Measurements from ENCODE around the gene CNIH1.
A peak's percentile ranks its signal among the peaks of the same experiment; 100 is the strongest.
"Not testable (repeated sequence)": the region's sequence is repeated elsewhere in the genome, so short reads cannot be mapped to it uniquely, and the experiment has no call there.

CNIH1 gene

GRCh38 chr14:54465654-54466053, 24.5 kb upstream of the CNIH1 start:
- FAIRE-seq: no peak

- FAIRE-seq: no peak
These were observed 20.9 kb upstream of the CNIH1 start for GRCh38 chr14:54462048-54462447.

- FAIRE-seq: no peak
These were observed 17.9 kb upstream of the CNIH1 start for GRCh38 chr14:54459106-54459505.

GRCh38 chr14:54458536-54458935, 17.4 kb upstream of the CNIH1 start:
- not testable (repeated sequence) for FAIRE-seq

- no peak for FAIRE-seq
These were observed 16.4 kb upstream of the CNIH1 start for GRCh38 chr14:54457609-54457996.

GRCh38 chr14:54456820-54457608, 15.8 kb upstream of the CNIH1 start:
- peak; percentile 82 for FAIRE-seq

GRCh38 chr14:54455363-54455762, 14.2 kb upstream of the CNIH1 start:
- FAIRE-seq: no peak

- FAIRE-seq: not testable (repeated sequence)
These were observed 12.8 kb upstream of the CNIH1 start for GRCh38 chr14:54453990-54454389.

GRCh38 chr14:54453252-54453651, 12.1 kb upstream of the CNIH1 start:
- FAIRE-seq: no peak

GRCh38 chr14:54451961-54452360, 10.8 kb upstream of the CNIH1 start:
- no peak for FAIRE-seq

GRCh38 chr14:54451121-54451601, 10.0 kb upstream of the CNIH1 start:
- no peak for FAIRE-seq

- no peak for FAIRE-seq
These were observed 9.4 kb upstream of the CNIH1 start for GRCh38 chr14:54450535-54450934.

- no peak for FAIRE-seq
These were observed 6.1 kb upstream of the CNIH1 start for GRCh38 chr14:54447231-54447692.

- FAIRE-seq: no peak
These were observed 5.1 kb upstream of the CNIH1 start for GRCh38 chr14:54446161-54446693.

GRCh38 chr14:54444681-54445080, 3.5 kb upstream of the CNIH1 start:
- FAIRE-seq: no peak

GRCh38 chr14:54443981-54444380, 2.8 kb upstream of the CNIH1 start:
- FAIRE-seq: no peak

GRCh38 chr14:54442961-54443360, 1.8 kb upstream of the CNIH1 start:
- not testable (repeated sequence) for FAIRE-seq

- no peak for FAIRE-seq
These were observed 700 bp downstream of the CNIH1 start for GRCh38 chr14:54440476-54440872.

- no peak for FAIRE-seq
These were observed 1.1 kb downstream of the CNIH1 start for GRCh38 chr14:54440037-54440436.

- no peak for FAIRE-seq
These were observed 2.5 kb downstream of the CNIH1 start for GRCh38 chr14:54438703-54439102.

- not testable (repeated sequence) for FAIRE-seq
These were observed 3.2 kb downstream of the CNIH1 start for GRCh38 chr14:54437954-54438353.

GRCh38 chr14:54435500-54435981, 5.6 kb downstream of the CNIH1 start:
- no peak for FAIRE-seq

GRCh38 chr14:54428527-54428926, 12.6 kb downstream of the CNIH1 start:
- FAIRE-seq: no peak

GRCh38 chr14:54427871-54428270, 13.3 kb downstream of the CNIH1 start:
- peak; percentile 3 for FAIRE-seq
